Heart left ventricle (tissue), 13 donors: ENCODE measurements around the gene SLC9A3.

Experiments used
- CTCF ChIP-seq, 12 donors: fragments of 200-600 bp; sonication (generic) in 4 of 12; IDR thresholded peaks; one replicate each; pipeline versions ENCODE4 v1.5.0 to v1.8.0; 2018 to 2022; ENCODE audit warnings: antibody characterized with exemption in 12 of 12, mild to moderate bottlenecking in 5 of 12
- POLR2A ChIP-seq, 2 donors: fragments of 450-650 bp; IDR thresholded peaks; one replicate each; pipeline ENCODE4 v1.6.1; 2017; ENCODE audit warnings: antibody characterized with exemption in 2 of 2, mild to moderate bottlenecking in 2 of 2, moderate library complexity in 2 of 2
- donor health status: ischemic (EF 13 %, LVEDD 7.1; RV severe dilation, severe dysfunction).
- donor health status: DM: no; HTN: yes; CAD: no.
- donor health status: DM: no; HTN: no; CAD: no.
- donor health status: ischemic (EF 25% LVEDD 6.9; RV normal size, moderate dysfunction).
- donor health status: ischemic (EF 25% LVEDD 5.7; RV mildly dilated, moderate dysfunction).
- donor health status: ischemic (EF 35%, LVEDD 5.7; RV mildly dilated, moderate dysfunction).
- donor health status: nonischemic (EF 11% LVEDD 7.7; RV severe dilation, severe dysfunction).
- donor health status: DM: yes; HTN: yes; CAD: no.
- donor health status: PGD.
- donor health status: ischemic (EF 29% LVEDD 5.4; RV normal size, mild dysfunction).
- donor health status: nonischemic (EF 23%, LVEDD 6.1; RV moderate dilation, normal function).

- TF ChIP-seq CTCF (IDR thresholded peaks at IDR 0.05), result no peak
- no peak for TF ChIP-seq POLR2A (IDR thresholded peaks at IDR 0.05)
These were observed 65.5 kb downstream of the SLC9A3 start for GRCh38 chr5:458547-459353.
